OCI-LY1 (cell line): ENCODE results near the gene ZSCAN10.

Experiments
- H2AFZ ChIP-seq: fragments of 200-600 bp; sonication (generic), shearing (Covaris generic); 2 replicates; pipeline ENCODE4 v1.6.0; 2014; ENCODE audit warnings: antibody characterized with exemption, mild to moderate bottlenecking, low read length
- H3F3A ChIP-seq: fragments of 200-600 bp; sonication (generic), shearing (Covaris generic); 2 replicates; pipeline ENCODE4 v1.6.0; 2014; ENCODE audit warnings: mild to moderate bottlenecking, antibody characterized with exemption, low read length, moderate library complexity; ENCODE audit not compliant: insufficient read depth
- H3K27ac ChIP-seq: fragments of 200-600 bp; sonication (generic); 2 replicates; pipeline ENCODE4 v1.5.1; 2014; ENCODE audit warnings: low read length, mixed run types, mild to moderate bottlenecking, low read depth; ENCODE audit not compliant: poor library complexity, severe bottlenecking
- H3K27me3 ChIP-seq: fragments of 200-600 bp; sonication (generic); 2 replicates; pipeline ENCODE4 v1.6.0; 2014; ENCODE audit warnings: antibody characterized with exemption, mild to moderate bottlenecking, low read length, moderate library complexity; ENCODE audit not compliant: insufficient read depth
- H3K36me3 ChIP-seq: fragments of 200-600 bp; sonication (generic); 2 replicates; pipeline ENCODE4 v1.6.1; 2014; ENCODE audit warnings: mild to moderate bottlenecking, antibody characterized with exemption, low read length, moderate library complexity, mixed read lengths; ENCODE audit not compliant: insufficient read depth
- H3K4me1 ChIP-seq: fragments of 200-600 bp; sonication (generic); 2 replicates; pipeline ENCODE4 v1.5.1; 2014; ENCODE audit warnings: mild to moderate bottlenecking, low read length, moderate library complexity; ENCODE audit not compliant: insufficient read depth, severe bottlenecking
- H3K4me2 ChIP-seq: fragments of 200-600 bp; sonication (generic), shearing (Covaris generic); 2 replicates; pipeline ENCODE4 v1.6.1; 2014; ENCODE audit warnings: low read length
- H3K4me3 ChIP-seq: fragments of 200-600 bp; sonication (generic); 2 replicates; pipeline ENCODE4 v1.5.1; 2014; ENCODE audit warnings: low read length, low read depth, mild to moderate bottlenecking, mixed read lengths; ENCODE audit not compliant: poor library complexity, severe bottlenecking
- H3K79me2 ChIP-seq: fragments of 200-600 bp; shearing (Covaris generic); 2 replicates; pipeline ENCODE4 v1.6.1; 2016; ENCODE audit warnings: mixed run types, low read length, mixed read lengths; ENCODE audit not compliant: insufficient read depth
- H3K9ac ChIP-seq: fragments of 200-600 bp; sonication (generic), shearing (Covaris generic); 2 replicates; pipeline ENCODE4 v1.6.1; 2014; ENCODE audit warnings: mild to moderate bottlenecking, low read length, mixed read lengths
- H3K9me2 ChIP-seq: fragments of 200-600 bp; sonication (generic), shearing (Covaris generic); 2 replicates; pipeline ENCODE4 v1.6.1; 2014; ENCODE audit warnings: low read depth, mild to moderate bottlenecking, low read length, mixed read lengths
- H3K9me3 ChIP-seq: fragments of 200-600 bp; shearing (Covaris generic); 2 replicates; pipeline ENCODE4 v1.6.1; 2014; ENCODE audit warnings: low read length, mixed read lengths
- H4K20me1 ChIP-seq: fragments of 200-600 bp; sonication (generic), shearing (Covaris generic); 2 replicates; pipeline ENCODE4 v1.6.0; 2016; ENCODE audit warnings: mild to moderate bottlenecking, low read length; ENCODE audit not compliant: insufficient read depth
- CTCF ChIP-seq: fragments of 200-600 bp; sonication (generic), shearing (Covaris generic); IDR thresholded peaks from 2 replicates; pipeline ENCODE4 v1.5.1; 2017; ENCODE audit warnings: mild to moderate bottlenecking, antibody characterized with exemption, low read length, moderate library complexity, mixed read lengths
- EZH2 ChIP-seq: fragments of 200-600 bp; sonication (generic), shearing (Covaris generic); IDR thresholded peaks from 2 replicates; pipeline ENCODE4 v1.8.0; 2017; ENCODE audit warnings: borderline replicate concordance, mixed run types, mild to moderate bottlenecking, antibody characterized with exemption, low read length, moderate library complexity, mixed read lengths

Gene ZSCAN10

GRCh38 chr16:3112058-3112880, 13.2 kb upstream of the ZSCAN10 start, which contains the start of gene ZNF205:
Gene ZNF205 (plus strand): TSS chr16:3112586. CDS start chr16:3113431, 845 bp downstream.
- no peak within 1 kb of the TSS for H3K9ac ChIP-seq
- no peaks in the 10 kb centered on the region for H3K36me3 ChIP-seq
- no peaks in the 10 kb centered on the region for H3K79me2 ChIP-seq
- no peak within 1 kb of the TSS for H3K27ac ChIP-seq
- no peaks in the 10 kb centered on the region for H3F3A ChIP-seq
- no peak within 1 kb of the TSS for H3K4me2 ChIP-seq
- H2AFZ ChIP-seq, result no peak within 1 kb of the TSS
- no peak within 1 kb of the TSS for H3K4me3 ChIP-seq
- no peak for TF ChIP-seq EZH2
- no peaks in the 10 kb centered on the region for H3K9me2 ChIP-seq
- H3K9me3 ChIP-seq, result no peaks in the 10 kb centered on the region
- H3K27me3 ChIP-seq, result peaks cover 24% of the 10 kb centered on the region
- H4K20me1 ChIP-seq, result no peaks in the 10 kb centered on the region
- H3K4me1 ChIP-seq, result peaks cover under 1% of the 10 kb centered on the region

GRCh38 chr16:3106205-3106928, 7.3 kb upstream of the ZSCAN10 start:
- peak overlapping the region; percentile 15 for H3K27ac ChIP-seq
- H3K9me2 ChIP-seq, result no peaks in the 10 kb centered on the region
- H4K20me1 ChIP-seq, result no peaks in the 10 kb centered on the region
- H3K79me2 ChIP-seq, result no peaks in the 10 kb centered on the region
- peaks cover 6% of the 10 kb centered on the region; the same call in 1 of the 2 replicates for H3K27me3 ChIP-seq
- H3K4me2 ChIP-seq, result peak overlapping the region; percentile 99
- peaks cover 6% of the 10 kb centered on the region; the same call in 1 of the 2 replicates for H3F3A ChIP-seq
- TF ChIP-seq CTCF (no peak), EZH2 (no peak)
- H3K36me3 ChIP-seq, result no peaks in the 10 kb centered on the region
- peak overlapping the region; percentile 73 for H2AFZ ChIP-seq
- peaks cover 30% of the 10 kb centered on the region for H3K4me1 ChIP-seq
- peak overlapping the region; percentile 85 for H3K9ac ChIP-seq
- H3K9me3 ChIP-seq, result no peaks in the 10 kb centered on the region
- peak overlapping the region; percentile 83 for H3K4me3 ChIP-seq

- Histone ChIP-seq H4K20me1 (no peaks in the 10 kb centered on the region), H3K4me2 (peak overlapping the region; percentile 47), H3K79me2 (no peaks in the 10 kb centered on the region), H3K4me1 (peaks cover 37% of the 10 kb centered on the region), H3F3A (peaks cover 6% of the 10 kb centered on the region; the same call in 1 of the 2 replicates), H3K36me3 (no peaks in the 10 kb centered on the region), H2AFZ (peak overlapping the region; percentile 44), H3K27ac (peak overlapping the region; percentile 58), H3K9ac (no peak overlapping the region), H3K9me3 (no peaks in the 10 kb centered on the region), H3K4me3 (no peak overlapping the region), H3K27me3 (no peaks in the 10 kb centered on the region), H3K9me2 (no peaks in the 10 kb centered on the region)
- no peak for TF ChIP-seq EZH2
- TF ChIP-seq CTCF, result no peak
Observed at GRCh38 chr16:3101841-3102470, 2.9 kb upstream of the ZSCAN10 start.
